ENCODE data around the gene DBT.
"Not testable (repeated sequence)": the region's sequence is repeated elsewhere in the genome, so short reads cannot be mapped to it uniquely, and the experiment has no call there.

Gene DBT

DNA sequence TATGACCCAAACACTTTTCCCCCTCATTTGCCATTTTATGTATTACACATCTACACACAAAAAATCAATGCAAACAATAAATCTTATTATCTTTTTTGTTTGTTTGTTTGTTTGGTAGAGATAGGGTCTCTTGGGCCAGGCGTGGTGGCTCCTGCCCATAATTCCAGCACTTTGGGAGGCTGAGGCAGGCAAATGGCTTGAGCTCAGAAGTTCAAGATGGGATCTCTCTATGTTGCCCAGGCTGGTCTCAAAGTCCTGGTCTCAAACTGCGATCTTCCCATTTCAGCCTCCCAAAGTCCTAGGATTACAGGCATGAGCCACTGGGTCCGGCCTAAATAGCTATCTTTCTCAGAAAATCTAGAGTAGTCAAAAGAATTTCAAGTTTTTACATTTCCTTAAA, 1.2 kb upstream of the DBT start:
- DNase-seq (ENCODE audit: low read depth), result no peak

DNA sequence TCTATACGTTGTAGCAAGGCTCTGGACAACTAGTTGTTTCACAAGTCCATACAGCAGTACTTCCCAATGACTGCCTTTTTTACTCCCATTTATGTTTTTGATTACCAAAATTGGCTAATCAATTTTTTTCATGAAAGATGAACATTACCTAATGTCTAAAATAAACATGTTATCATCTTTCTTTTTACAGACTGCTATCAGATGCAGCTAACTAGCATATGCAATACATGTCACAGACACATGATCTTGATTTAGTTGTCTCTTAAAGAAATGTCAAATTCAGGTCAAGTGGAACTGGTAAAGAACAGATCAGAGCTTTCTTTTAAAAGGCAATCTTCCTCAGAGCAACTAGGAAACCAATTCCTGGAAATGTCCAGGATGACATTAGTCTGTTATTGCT, 630 bp upstream of the DBT start:
- DNase-seq (ENCODE audit: low read depth), result no peak

DNA sequence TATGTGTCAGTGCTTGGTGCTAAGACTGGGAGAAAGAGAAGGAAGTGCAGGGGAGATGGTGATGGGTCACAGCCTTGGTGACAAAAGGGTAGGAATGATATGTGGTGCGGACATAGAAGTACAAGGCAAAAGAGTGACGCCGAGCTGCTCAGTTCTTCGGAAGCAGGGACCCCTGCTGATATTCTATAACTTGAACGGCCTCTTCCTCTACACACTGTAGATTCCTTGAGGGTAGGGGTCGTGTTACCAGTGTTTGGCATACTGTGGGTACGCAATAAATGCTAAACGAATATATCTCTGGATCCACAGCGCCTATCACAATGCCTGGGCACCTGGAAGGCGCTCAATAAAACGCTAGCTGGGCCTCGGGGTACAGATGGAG, 488 bp downstream of the DBT start:
- DNase-seq (ENCODE audit: low read depth), result no peak

DNA sequence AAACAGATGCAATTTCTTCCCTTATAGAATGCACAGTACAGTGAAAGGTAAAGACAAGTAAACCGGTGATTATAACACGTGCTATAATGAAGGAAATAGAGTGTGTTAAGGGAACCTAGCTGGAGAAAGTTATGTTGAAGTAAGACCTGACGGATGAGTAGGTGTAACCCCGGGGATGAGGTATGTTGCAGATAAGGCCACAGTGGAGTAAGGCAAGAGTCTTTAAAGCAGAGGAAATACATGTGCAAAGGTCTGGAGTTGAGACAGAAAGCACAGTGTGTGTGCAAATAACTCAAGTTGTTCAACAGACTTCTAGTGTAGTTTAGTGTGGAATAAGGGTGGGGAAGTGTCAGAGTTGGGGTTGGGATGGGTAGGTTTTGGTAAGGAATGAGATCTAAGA, 2.9 kb downstream of the DBT start:
- DNase-seq (ENCODE audit: low read depth), result no peak

DNA sequence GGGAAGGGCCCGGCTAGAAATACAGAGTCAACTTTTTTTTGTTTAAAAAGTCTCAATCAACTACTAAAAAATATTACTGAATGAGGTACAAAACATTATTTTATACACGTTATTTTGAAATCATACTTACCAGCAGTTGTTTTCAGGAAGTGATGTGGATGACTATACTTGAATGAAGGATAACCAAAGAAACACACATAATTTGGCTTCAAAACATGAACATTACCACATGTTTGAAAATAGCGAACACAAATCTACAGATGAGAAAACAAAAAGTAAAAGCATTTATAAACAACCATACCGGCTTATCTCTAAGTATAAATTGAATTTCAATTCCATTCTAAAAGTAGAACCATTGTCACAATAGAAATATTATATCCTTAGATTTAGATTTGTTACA, 9.0 kb downstream of the DBT start:
- no peak for DNase-seq (ENCODE audit: low read depth)

DNA sequence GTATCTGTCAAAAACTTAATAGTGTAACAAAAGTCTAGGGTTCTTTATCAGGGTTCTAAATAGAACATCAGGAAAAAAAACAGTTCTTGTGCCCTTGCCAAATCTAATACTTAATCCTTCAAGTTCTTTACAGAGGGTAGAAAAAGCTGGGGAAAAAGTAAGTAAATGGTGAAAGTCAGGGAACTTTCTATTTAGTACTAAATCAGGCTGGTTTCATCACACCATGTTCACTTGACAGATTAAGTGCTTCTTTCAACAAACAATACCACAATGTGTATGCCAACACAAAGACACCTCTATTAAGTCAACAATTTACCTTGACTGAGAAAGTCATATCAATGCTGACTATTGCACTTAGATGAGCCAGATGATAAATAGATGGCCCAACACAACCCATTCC, 9.7 kb downstream of the DBT start:
- no peak for DNase-seq (ENCODE audit: low read depth)

DNA sequence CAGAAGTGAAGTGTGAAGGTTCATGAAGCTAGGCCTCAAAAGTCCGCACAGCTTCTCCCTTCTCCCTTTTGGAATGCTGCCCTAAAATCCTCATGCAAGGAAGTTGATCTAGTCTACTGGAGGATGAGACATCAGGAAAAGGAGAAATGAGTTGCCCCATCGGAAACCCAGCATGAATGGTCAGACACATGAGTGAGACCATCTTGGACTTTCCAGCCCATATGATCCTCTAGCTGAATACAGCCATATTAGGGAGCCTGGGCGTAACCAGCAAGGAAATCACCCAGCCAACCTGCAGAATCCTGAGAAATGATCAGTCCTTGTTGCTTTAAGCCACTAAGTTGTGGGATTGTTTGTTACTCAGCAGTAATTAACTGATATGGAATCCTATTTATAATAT, 12.5 kb downstream of the DBT start:
- DNase-seq (ENCODE audit: low read depth), result no peak

DNA sequence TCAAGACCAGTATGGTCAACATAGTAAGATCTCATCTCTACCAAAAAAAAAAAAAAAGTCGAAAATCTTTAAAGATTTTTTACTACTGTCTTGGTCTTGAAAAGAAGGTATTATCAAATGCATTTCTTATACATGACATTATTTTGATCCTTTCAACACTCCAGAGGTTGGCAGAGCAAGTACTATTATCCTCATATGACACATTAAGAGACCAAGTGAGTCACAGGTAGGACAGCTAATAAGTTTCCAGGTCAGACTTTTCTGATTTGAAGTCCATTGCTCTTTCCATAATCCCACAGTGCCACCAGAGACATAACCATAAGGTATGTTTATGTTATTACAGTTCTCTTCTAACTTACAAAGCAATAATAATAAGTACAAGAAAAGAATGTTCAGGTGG, 15.2 kb downstream of the DBT start:
- DNase-seq (ENCODE audit: low read depth), result no peak

DNA sequence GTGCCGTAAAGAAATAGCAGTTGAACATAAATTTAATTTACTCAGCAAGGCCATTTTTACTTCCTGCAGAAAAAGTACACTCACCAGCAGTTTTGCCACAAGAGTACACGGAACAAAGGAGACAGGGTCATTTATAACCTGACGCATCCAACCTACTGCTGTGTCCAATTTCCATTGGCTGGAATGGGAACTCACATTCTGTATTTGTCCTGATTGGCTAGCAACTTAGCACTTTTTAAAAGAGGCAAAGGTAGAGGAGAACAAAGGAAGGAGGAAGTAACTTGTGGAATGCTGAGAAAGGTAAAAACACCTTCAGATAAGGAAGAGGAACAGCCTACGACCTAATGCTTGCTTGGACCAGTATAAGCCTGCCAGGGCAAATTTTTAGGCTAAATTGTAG, 16.1 kb downstream of the DBT start:
- not testable (repeated sequence) for DNase-seq (ENCODE audit: low read depth)

DNA sequence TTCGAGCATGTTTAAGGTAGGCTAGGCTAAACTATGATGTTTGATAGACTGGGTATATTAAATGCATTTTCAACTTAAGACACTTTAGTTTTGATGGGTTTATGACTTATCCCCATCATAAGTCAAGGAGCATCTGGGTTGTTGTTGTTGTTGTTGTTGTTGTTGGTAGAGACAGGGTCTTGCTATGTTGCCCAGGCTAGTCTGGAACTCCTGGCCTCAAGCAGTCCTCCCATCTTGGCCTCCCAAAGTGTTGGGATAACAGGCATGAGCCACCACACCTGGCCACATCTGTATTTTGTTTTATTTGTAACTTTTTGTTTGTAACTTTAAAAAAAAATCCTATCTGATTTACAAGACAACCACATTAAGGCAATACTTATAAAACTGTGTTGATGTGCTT, 17.5 kb downstream of the DBT start:
- DNase-seq (ENCODE audit: low read depth), result no peak

DNA sequence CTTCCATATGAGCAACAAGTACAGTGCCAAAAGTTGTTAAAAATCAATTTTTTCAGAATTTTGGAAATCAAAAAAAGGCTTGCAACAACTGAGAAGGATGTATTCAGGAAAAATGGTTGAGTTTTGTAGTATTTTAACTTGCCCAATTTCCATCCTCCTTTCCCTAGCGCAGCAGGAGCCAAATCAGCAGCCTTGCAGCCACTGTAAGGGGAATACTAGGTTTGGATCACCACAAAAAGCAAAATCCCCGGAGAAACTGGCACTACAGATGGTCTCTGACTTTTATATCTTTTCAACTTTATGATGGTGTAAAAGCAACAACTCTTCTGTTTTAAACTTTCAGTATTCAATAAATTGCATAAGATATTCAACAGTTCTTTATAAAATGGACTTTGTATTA, 17.9 kb downstream of the DBT start:
- no peak for DNase-seq (ENCODE audit: low read depth)

DNA sequence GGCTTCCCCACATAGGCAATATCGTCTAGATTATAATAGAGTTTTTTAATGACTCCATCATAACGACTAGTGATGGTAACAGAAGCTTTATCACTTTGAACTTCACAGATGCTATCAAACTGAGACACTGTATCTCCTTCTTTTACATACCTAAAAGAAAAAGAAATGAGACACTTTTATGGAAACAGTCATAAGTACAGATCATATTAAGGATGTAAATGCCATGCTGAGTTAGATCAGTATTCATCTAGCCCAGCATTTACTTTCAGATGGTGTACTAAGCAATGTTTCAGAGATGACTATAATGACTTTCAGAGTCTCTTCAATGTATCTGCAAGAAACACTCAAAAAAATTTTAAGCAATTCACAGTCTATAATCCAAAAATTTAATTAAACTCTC, 18.9 kb downstream of the DBT start:
- no peak for DNase-seq (ENCODE audit: low read depth)

DNA sequence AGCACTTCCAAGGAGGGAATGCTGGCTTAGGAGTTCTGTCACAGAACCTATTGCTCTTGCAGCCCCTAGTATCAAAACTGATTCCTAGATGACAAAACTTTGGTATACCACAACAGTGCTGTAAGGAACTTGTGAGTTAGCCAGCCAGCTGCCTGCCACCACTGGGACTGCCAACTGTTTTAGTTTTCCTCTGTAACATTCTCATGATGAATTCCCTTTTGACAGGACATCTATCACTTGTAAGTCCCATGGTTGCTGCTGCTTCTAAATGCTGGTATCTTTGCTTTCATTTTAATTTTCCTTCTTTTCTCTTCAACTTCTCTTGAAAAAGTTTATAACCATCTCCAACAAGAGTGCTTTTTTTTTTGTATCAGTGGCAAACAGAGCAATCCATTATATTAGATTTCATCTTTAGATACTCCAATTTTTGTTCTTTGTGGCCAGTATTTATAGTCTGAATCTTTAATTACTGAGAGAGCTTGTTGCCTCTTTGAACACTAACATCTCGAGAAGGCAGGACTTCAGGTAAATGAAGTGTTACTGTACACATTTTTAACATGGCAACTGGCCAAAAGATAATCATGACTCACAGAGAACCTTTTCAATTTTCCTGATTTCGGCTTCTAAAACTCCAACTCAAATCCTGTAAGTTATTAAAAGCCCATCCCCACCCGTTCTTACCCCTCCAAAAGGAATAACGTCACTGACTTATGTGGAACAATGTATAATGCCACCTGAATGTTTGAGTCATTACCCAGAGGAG, 19.8 kb downstream of the DBT start:
- DNase-seq (ENCODE audit: low read depth), result no peak

DNA sequence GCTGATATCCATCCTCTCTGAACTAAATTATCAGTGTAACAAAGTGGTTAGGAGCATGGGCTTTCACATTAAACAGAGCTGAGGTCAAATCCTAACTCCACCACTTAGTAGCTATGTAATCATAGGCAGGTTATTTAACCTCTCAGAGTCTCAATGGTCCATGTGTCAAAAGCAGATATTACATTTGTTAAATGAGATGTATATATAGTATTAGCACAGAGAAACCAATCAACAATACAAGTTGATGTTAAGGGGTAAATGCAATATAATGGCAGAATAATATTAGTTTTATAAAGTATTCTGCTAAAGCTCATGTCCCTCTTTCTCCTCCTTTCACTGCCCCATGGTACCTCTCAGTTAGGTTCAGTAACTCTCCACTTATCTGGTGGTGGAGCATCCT, 27.2 kb downstream of the DBT start:
- no peak for DNase-seq (ENCODE audit: low read depth)

DNA sequence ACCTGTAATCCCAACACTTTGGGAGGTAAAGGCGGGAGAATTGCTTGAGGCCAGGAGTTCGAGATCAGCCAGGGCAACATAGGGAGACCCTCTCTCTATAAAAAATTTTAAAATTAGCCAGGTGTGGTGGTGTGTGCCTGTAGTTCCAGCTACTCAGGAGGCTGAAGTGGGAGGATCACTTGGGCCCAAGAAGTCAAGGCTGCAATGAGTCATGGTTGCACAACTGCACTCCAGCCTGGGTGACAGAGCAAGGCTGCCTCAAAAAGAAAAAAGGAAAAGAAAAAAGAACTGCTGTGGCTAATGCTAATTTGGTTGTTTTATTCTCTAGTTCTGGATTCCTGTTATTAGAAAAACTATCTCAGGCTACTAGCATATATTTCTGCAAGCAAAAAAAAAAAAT, 29.8 kb downstream of the DBT start:
- no peak for DNase-seq (ENCODE audit: low read depth)

DNA sequence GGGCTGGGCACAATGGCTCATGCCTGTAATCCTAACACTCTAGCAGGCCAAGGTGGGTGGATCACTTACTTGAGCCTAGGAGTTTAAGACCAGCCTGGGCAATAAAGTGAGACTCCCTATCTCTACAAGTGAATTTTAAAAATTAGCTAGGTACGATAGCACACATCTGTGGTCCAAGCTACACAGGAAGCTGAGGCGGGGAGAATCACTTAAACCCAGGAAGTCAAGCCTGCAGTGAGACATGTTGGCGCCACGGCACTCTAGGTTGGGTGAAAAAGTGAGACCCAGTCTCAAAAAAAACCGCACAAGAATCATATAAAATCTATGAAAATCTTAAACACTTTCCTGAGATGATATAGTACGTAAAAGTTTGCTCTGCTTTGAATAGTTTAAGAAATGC, 30.2 kb downstream of the DBT start:
- DNase-seq (ENCODE audit: low read depth), result no peak

DNA sequence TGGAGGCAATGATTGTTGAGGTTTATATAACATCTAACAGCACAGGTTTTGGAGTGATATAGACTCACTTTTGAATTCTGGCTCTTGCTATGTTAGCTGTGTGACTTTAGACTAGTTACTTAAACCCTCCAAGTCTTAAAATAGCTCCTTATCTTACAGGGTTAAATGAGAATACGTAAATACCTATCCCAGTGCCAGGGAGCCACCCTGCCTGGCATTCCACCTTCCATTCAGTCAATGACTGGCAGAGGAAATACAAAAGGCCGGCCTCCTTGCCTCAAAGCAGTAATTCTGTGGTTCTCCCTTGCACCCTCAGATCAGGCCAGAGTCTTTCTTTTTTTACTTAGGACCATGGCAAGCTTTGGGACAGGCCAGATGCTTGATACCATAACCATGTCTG, 31.8 kb downstream of the DBT start:
- no peak for DNase-seq (ENCODE audit: low read depth)

DNA sequence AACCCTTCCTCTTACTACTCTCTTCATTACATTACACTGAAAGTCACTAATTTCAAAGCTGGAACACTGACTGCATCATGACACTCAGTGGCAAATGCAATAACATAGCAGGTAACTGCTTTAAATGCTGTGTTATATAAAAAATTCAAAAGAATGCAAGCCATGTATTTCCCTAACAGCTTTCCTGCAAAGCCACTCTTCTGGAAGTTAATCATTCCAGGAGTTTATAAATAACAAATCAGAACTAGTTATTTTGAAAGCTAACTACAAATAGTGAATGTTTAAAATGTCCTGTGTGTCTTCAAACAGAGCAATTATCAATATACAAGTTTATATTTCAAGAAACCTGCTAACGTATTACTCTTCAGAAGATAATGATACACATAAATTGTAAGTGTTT, 34.5 kb downstream of the DBT start:
- no peak for DNase-seq (ENCODE audit: low read depth)

DNA sequence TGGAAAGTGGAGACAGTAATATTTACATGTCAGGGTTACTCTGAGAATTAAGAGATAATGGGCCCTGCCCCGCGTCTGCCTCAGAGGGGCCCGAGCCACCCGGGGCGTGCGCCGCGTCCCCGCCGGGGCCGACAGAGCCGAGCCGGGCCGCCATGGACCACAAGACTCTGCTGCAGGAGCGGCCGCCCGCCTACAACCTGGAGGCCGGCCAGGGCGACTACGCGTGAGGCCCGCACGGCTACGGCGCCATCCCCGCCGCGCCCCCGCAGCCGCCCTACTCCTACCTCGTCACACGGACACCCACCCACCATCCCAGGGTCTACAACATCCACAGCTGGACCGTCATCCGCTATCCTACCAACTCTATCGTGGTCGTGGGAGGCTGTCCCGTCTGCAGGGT, 36.5 kb downstream of the DBT start:
- no peak for DNase-seq (ENCODE audit: low read depth)

DNA sequence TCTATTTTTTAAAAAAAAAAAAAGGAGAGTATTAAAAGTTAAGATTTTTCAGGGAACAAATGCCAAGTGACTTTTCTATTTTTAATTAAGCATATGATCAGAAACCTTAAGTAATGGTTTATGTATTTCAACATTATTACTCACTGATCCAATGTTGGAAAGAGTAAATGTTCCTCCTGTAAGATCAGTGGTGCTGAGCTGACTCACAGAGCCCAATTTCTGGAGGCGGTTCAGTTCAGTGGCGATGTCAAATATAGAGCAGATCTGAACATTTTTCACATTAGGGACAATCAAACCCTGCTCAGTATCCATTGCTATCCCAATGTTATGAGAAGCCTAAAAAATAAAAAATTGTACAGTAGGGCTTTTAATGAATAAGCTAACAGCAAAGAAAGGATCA, 43.3 kb downstream of the DBT start:
- no peak for DNase-seq (ENCODE audit: low read depth)

DNA sequence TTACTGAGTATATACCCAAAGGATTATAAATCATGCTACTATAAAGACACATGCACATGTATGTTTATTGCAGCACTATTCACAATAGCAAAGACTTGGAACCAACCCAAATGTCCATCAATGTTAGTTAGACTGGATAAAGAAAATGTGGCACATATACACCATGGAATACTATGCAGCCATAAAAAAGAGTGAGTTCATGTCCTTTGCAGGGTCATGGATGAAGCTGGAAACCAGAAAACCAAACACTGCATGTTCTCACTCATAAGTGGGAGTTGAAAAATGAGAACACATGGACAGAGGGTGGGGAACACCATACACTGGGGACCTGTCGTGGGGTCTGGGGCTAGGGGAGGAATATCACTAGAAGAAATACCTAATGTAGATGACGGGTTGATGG, 44.0 kb downstream of the DBT start:
- DNase-seq (ENCODE audit: low read depth), result not testable (repeated sequence)

DNA sequence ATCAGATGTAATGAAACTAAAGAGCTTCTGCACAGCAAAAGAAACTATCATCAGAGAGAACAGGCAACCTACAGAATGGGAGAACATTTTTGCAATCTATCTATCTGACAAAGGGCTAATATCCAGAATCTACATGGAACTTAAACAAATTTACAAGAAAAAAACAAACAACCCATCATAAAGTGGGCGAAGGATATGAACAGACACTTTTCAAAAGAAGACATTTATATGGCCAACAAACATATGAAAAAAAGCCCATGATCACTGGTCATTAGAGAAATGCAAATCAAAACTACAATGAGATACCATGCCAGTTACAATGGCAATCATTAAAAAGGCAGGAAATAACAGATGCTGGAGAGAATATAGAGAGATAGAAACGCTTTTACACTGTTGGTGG, 44.5 kb downstream of the DBT start:
- DNase-seq (ENCODE audit: low read depth), result not testable (repeated sequence)

DNA sequence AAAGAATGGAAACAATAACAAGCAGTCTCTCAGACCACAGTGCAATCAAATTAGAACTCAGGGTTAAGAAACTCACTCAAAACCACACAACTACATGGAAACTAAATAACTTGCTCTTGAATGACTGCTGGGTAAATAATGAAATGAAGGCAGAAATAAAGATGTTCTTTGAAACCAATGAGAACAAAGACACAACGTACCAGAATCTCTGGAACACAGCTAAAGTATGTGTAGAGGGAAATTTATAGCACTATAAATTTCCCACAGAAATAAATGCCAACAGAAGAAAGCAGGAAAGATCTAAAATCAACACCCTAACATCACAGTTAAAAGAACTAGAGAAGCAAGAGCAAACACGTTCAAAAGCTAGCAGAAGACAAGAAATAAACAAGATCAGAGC, 46.9 kb downstream of the DBT start:
- DNase-seq (ENCODE audit: low read depth), result not testable (repeated sequence)

DNA sequence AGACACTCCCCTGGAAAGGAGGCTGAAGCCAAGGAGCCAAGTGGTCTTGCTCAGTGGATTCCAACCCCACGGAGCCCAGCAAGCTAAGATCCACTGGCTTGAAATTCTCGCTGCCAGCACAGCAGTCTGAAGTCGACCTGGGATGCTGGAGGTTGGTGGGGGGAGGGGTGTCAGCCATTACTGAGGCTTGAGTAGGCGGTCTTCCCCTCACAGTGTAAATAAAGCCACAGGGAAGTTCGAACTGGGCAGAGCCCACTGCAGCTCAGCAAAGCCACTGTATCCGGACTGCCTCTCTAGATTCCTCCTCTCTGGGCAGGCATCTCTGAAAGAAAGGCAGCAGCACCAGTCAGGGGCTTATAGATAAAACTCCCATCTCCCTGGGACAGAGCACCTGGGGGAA, 49.6 kb downstream of the DBT start:
- not testable (repeated sequence) for DNase-seq (ENCODE audit: low read depth)

DNA sequence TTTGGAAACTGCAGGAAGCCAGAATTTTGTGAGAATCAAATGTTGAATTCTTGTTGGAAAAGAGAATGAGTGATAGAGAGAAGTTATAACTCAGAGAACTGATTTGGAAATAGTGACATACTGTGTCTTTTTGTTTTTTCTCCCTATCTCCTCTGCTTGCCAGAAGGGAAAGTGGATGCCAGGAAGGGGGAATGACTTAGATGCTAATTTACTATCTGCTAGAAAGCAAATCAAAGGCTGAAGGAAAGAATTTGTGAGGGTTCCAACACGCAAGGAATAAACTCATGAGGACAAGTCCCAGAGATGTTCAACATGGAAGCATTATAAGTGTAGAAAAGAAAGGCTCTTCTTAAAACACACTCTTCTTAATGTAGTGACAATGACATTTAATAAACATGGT, 51.0 kb downstream of the DBT start:
- no peak for DNase-seq (ENCODE audit: low read depth)

Data from non-pigmented ciliary epithelial cell (primary cell).